ENCODE measurements around the gene CNTN6.
"Not testable (repeated sequence)": the region's sequence is repeated elsewhere in the genome, so short reads cannot be mapped to it uniquely, and the experiment has no call there.

CNTN6 gene

DNA sequence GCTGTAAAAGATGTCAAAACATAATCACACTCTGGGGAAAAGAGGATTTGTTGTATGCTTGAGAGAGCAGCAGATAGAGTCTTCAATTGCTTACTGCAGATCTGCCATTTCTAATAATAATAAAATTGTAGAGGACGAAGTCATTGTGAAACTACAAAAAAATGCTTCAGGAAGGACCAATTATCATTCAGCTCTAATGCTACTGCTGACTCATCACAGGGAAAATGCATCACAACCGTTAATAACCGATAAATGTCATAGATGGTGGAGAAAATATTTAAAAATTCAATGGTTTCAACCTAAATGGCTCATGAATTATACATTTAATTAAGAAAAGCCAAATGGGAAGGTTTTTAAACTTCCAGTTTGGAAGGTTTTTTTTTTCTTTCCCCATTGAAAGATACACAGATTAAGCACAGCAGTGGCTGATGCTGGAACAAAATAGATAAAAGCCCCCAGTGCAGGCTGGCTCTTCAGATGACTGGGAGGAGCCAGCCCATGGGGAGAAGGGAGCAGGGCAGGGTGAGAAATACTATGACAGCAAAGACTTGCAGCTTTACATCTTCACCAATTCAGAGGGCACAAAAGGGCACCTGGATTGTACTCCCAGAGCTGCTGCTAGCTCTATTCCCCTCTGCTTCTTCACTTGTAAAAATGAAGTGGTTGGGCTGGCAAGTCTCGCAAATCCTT lies 196.1 kb downstream of the CNTN6 start:
- no peak for DNase-seq

GRCh38 chr3:1292571-1293071 lies 199.8 kb downstream of the CNTN6 start:
- DNase-seq = no peak

- no peak for DNase-seq
Observed at GRCh38 chr3:1294586-1294985, 201.8 kb downstream of the CNTN6 start.

DNA sequence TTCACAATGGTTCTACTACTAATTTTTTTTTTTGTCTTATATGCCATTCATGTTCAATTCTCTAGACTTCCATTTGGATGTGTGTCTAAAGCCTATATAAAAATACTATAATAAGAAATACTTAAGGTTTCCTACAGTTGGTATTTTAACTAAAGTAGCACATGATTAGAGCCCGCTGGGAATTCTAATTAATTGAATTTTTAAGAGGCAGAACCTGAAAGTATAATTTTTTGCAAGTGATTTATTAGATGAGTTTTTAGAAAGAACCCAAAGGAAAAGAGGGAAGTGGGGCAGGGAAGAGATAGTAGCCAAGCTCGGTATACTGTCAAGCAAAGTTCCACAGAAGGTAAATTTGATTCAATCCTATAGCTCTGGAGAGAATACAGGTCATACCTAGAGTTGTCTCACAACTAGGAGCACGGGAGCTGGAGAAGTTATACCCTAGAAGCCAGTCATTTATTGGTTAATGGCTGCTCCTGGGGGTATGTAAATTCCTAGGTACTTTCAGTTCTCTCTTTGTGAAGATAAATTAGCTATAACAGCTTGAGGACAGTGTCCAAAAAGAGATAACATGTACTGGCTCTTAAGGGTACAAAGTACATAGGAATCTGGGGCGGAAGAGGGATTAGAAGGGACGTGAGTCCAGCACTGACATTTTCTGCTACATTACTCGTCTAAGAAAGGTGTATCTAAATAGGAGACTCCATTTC lies 225.6 kb downstream of the CNTN6 start:
- DNase-seq = no peak

- no peak for DNase-seq
Observed at GRCh38 chr3:1326546-1326945, 233.7 kb downstream of the CNTN6 start.

DNA sequence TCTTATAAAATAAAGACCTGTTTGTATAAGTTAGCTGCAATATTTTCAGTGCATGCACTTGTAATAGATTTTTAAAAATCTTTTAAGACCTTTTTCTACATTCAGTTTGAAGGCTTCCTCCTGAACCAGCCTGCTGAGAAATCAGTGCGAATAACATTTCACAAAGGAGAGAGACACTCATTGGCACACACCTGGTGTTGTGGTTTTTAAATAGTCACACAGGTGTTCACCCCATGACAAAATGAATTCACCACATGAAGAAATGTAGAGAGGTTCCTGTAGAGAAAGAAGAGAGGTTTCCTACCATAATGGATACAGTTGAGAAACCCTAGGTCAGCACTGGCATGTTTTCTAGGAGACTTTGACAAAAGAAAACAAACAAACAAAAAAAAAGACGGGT lies 237.3 kb downstream of the CNTN6 start:
- DNase-seq = no peak

DNA sequence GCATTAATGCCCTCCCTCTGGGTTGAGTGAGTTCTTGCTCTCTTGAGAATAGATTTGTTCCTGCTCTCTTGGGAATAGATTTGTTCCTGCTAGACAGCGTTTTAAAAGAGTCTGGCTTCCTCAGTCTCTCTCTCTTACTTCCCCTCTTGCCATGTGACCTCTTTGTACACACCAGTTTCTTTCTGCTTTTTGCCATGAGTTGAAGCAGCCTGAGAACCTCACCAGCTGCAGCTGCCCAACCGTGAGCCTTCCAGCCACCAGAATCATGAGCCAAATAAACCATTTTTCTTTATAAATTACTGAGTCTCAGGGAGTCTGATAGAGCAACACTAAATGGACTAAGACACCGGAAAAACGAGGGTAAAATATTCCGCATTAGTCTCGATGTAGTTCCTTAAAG lies 253.6 kb downstream of the CNTN6 start:
- DNase-seq = no peak

DNA sequence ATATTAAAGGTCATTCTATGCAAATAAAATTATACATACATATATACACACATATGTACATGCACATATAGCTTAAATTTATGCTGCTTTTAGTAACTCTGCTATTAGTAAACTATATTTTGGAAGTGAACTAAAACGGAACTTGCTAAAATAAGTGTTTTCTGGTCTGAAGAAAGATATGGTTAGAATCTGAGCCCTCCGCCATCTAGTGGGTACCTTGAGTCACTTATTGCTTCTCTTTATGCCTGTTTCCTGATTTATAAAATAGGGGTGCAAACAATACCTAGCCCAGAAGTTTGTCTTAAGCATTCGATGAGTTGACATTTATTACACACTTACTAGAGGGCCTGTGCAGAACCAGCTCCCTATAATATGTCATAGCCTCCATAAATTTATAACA lies 255.7 kb downstream of the CNTN6 start:
- no peak for DNase-seq

- DNase-seq = no peak
Observed at GRCh38 chr3:1350885-1351284, 258.1 kb downstream of the CNTN6 start.

- no peak for DNase-seq
Observed at GRCh38 chr3:1355691-1356090, 262.9 kb downstream of the CNTN6 start.

DNA sequence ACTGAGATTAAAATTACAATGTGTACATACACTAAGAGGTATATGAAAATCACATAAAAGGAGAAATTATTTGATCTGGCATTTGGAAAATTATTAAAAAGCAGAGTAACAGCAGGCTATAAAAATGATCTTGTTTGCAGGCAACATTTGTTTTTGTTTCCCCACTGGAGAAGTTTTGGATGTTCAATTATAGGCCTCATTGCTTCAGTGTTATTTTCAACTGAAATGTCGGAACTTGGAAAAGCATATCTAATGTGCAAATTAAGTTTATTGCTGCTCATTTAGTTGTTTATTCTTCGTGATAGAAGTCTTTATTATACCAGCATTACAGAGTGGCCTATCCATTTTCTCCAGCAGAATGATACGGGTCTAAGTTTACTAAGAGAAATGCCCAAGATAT lies 263.3 kb downstream of the CNTN6 start:
- no peak for DNase-seq

DNA sequence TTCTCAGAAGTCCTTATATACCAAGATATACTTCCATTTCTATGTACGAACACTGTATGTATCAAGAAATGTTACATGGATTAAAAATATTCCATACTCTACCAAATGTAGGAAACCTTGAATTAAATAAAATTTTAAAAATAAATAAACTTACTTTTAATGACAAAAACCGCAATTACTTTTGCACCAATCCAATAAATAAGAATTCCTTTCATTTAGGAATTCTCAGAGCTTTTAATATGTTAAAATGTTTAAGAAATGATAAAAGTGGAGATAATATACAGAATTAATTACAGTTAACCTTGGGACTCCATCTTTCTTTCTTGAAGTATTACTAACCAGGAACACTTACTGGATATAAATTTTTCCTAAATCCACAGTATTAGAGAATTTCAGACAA lies 272.7 kb downstream of the CNTN6 start:
- DNase-seq = no peak

DNA sequence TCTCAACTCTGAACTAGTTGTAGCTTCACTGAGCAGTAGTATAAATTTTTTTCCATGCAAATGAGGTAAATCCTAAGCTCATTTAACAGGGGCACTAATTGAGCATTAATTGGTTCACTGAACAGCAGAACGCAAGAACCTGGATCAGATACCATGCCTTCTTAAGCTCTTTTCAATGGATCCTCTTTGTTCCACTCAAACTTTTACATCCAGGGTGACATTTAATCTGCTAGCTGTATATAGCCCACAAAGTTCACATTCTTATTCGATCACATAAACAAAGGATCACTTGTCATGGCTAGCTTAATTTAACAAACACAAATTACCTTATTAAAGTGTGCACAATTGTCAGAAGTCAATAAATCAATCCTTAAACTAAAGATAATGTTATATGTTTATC lies 281.6 kb downstream of the CNTN6 start:
- no peak for DNase-seq

- no peak for DNase-seq
Observed at GRCh38 chr3:1375145-1375544, 282.3 kb downstream of the CNTN6 start.

DNA sequence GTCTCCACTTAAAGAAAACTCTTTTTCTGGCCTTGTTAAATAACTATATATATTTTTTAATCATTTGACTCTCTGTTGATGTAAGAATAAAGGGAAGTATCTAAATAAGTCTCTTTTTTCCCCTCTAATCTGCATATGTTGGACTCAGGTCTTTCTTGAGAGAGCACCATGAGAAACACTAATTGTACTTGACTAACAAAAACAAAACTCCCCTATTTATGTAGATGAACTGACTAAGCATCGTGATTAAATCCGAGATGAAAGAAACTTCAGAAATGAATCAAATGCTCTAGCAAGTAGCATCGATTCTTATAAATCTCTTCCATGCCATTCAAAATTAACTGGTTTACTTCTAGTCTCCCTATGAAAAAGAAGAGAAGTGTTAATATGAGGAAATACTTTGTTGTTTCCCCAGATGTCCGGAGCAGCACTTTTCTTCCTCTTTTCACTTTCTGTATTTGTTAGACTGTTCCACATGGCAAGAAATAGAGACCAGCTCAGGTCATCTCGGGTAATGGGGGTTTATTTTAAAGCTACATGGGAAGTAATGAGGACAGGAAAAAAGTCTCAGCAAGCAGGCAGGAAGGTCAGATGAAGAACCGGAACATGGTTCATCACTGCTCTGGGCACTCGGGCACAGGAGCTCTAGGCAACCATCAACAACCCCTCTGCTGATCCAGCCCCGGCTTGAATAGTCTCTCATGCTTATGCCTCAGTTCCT lies 288.3 kb downstream of the CNTN6 start:
- DNase-seq = no peak

DNA sequence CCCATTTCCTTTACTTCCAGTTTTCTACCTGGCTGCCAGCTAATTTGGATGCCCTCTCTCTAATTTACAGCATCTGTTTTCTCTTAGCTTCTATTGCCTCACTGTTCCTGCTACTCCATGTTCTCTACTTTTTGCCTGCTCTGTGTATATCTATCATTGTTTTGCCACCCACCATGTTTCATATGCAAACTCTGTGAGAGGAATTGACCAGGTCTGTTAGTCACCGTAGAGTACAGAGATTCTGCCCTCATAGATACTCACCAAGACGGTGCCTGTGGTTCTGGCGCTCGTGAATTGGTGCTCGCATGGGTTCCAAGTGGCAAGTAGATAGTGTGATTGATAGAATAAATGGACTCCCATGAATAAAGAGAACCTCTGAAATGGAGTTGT lies 288.8 kb downstream of the CNTN6 start:
- DNase-seq = no peak

GRCh38 chr3:1387396-1387905 lies 294.6 kb downstream of the CNTN6 start:
- not testable (repeated sequence) for DNase-seq

DNA sequence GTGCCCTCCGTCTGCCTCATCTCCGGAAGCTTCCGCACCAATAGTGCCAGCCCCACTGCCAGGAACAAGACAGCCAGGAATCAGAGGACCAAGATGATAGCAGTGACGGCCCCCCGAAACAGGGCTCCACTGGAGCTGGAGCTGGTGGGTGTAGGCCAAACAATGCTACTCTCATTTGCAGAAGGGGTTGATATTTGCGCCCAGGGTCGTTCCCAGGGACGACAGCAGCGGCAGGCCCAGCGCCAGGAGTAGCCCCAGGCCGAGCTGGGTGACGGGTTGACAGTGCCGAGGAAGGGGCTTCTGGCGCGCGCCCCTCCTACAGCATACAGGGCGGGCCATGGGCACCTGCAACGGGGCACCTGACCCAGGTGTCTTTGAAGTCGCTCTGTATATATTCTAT lies 301.4 kb downstream of the CNTN6 start:
- DNase-seq = no peak

DNA sequence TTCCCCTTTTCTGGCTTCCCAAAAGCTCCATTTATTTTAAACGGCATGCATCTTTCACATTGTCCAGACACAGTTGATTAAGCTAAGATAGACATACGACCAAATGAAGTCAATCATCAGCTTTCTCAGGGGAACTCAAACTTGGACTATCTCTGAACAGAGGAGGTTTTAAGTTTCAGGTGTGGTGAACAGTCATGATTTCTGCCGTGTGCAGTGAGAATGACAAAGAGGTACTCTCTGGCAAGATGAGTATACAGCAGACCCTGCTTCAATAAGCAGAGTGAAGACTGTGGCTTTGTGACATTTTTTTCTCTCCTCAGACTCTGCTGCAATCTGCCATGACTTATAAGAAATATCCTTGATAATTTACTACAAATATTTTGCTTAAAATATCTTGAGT lies 307.7 kb downstream of the CNTN6 start:
- DNase-seq = no peak

DNA sequence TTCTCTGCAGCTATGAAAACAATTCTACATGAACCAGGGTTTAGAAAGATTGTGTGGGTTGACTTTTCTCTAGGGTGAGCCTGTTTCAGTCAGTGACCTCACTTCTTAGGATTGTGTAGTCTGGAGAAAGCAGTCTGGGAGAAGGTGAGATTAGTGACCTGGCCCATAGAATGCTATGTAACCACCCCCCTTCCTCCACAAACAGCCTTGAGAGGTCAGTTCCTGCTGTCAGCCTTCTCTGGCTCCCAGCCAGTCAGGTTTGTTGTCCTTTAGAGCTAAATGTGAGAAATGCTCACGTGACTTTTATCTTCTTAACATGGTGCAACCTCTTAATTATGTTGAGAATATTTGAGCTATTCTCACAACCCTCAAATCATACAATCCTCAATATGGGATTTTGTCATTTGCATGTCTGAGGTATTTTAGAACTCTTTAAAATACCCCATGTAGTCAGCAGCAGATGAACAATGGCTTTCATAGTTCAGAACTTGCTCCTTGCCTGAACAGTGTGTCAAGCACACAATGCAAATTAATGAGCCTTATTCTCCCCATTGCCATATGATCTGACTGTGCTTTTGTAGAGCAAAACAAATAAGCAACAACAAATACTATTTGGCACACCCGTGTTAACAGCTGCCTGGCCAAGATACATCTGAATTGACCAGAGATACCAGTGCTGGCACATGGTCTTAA lies 311.6 kb downstream of the CNTN6 start:
- no peak for DNase-seq

DNA sequence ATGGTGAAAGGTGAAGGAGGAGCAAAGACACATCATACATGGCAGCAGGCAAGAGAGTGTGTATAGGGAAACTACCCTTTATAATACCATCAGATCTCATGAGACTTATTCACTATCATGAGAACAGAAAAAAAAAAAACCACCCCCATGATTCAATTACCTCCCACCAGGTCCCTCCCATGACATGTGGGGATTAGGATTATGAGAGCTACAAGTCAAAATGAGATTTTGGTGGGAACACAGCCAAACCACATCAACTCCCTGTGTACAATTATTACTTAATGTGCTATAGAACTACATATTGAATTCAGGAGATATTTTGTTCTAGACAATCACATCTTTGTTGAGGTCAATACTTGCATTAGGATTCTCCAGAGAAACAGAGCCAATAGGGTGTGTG lies 313.4 kb downstream of the CNTN6 start:
- DNase-seq = no peak

DNA sequence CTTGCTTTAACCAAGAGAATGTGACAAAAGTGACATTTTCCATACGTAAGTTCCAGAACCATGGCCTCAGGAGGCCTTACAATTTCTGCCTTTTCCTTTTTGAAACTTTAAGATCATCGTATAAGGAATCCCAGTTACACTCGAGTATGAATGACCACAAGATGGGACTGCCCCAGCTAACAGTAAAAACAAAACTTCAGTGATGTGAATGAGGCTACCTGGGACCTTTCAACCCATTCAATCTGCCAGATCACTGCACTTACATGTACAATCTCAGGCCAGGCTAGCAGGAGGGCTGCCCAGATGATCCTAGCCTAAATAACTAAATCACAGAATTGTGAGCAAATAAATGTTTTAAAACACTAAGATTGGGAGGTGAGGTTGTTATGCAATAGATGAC lies 328.8 kb downstream of the CNTN6 start:
- DNase-seq = no peak

DNA sequence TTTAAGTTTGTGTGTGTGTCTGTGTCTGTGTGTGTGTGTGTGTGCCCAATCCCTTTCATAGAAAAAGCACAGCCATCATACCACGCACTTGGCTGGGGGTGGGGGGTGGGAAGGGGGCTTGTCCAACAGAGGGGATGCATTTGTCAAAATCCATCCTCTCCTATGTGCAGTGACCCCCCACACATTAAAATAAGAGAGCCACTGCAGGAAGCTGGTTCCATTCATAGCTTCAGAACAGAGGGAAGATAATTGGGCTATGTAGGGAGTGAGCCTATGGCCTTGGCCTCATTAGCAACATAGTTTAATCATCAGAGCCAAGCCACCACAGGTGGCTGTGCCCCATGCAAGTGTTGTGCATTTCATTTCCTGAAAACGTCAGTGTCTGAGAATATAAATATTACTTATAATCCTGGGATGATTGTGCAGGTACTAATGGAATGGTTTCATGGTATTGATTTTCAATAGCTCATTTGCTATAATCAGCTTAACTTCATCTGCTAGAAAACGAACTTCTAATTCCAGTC lies 330.8 kb downstream of the CNTN6 start:
- DNase-seq = no peak

Data from effector CD8-positive, alpha-beta T cell (primary cell).